ENCODE data around the gene THOC7.

GRCh38 chr3:63876260-63876659 lies 12.7 kb upstream of the THOC7 start:
- no peak for TF ChIP-seq POLR2A (IDR thresholded peaks at IDR 0.05)
- TF ChIP-seq CTCF (IDR thresholded peaks at IDR 0.05) = no peak

Data from lower leg skin (tissue), 3 donors.